Right cardiac atrium (tissue), 5 donors: ENCODE data around the gene CTH. TPM values are rescaled to one million over a fixed set of nuclear protein-coding genes. Genes with fewer than 3 reads are reported as not detected.
A peak's percentile ranks its signal among the peaks of the same experiment; 100 is the strongest.
"Not testable (repeated sequence)": the region's sequence is repeated elsewhere in the genome, so short reads cannot be mapped to it uniquely, and the experiment has no call there.

ENCODE experiments used
- ATAC-seq, 2 donors: fragments of 200-7000 bp; cut with Tn5 transposase; one replicate each; pipeline versions ENCODE4 v1.8.0 to v1.9.1; 2020; ENCODE audit warnings: moderate library complexity in 2 of 2, mild to moderate bottlenecking in 1 of 2
- DNase-seq, 3 donors: peaks; one replicate each; pipeline ENCODE4 v3.0.0-alpha.2; 2020
- H3K27ac ChIP-seq: one replicate; pipeline ENCODE4 v1.5.1; 2013; ENCODE audit warnings: mild to moderate bottlenecking, low read length, control low read depth, moderate library complexity
- H3K27me3 ChIP-seq: one replicate; pipeline ENCODE4 v1.6.1; 2013; ENCODE audit not compliant: control insufficient read depth, insufficient read depth
- H3K4me1 ChIP-seq: one replicate; pipeline ENCODE4 v1.6.1; 2013; ENCODE audit warnings: low read length; ENCODE audit not compliant: control insufficient read depth, insufficient read depth
- H3K4me3 ChIP-seq: one replicate; pipeline ENCODE4 v1.5.1; 2013; ENCODE audit warnings: low read length, control low read depth
- H3K9me3 ChIP-seq: one replicate; pipeline ENCODE4 v1.6.1; 2013; ENCODE audit warnings: low read length; ENCODE audit not compliant: control insufficient read depth
- WGBS: extraction: QIAGEN DNeasy Blood & Tissue Kit; methylation state at CpG from one replicate; pipeline ENCODE4 v1.1.7; 2013; 5-methylcytosine and 5-hydroxymethylcytosine counted together
- intact Hi-C, 4 donors: fragments of 100-400 bp; cut with DNase I; formaldehyde crosslinking; loops; one replicate each; pipeline versions ENCODE4 v1.11.0 to v1.14.0; 2022 to 2023
- polyA plus RNA-seq: library from polyadenylated mRNA; stranded (reverse); fragments of 200-250 nt; gene quantifications from one replicate; pipeline ENCODE4 v1.2.3, GENCODE V29; 2013
- total RNA-seq, 4 donors: library from RNA; stranded (reverse); fragmentation: NEBNext Ultra II Directional; extraction: Animal tissue kit (Norgen Biotek cat#: 25700); gene quantifications; one replicate each; pipeline ENCODE4 v1.2.1, GENCODE V29; 2021
- donor health status: healthy with polysubstance abuse.
- donor health status: DM: no; HTN: yes; CAD: no.
- donor health status: DM: no; HTN: no; CAD: no.
- donor health status: DM: no; HTN: yes; CAD: no; lungs with severe emphysema.
- donor health status: DM: yes; HTN: yes; CAD: no.

The CTH gene
- total and polyA plus RNA-seq, 5 donors: 0.94 to 3.9 (median 2.0) TPM

DNA sequence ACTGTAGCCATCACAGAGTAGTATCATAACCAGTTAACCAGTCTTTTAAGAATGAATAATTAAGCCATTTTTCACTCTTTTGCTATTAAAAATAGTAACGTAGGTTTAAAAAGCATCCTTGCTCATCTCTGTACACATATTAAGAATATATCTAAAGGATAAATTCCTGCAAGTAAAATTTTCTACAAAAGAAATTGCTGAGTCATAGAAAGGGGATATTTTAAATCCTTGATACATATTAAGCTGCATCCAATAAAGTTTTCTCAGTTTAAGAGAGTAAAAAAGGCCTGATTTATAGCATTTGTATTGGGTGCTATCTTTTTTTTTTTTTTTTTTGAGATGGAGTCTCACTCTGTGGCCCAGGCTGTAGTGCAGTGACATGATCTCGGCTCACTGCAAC, 1.9 kb upstream of the CTH start:
- H3K27ac ChIP-seq: no peak overlapping the region
- no peaks in the 10 kb centered on the region for H3K27me3 ChIP-seq
- H3K4me3 ChIP-seq: no peak overlapping the region
- intact Hi-C loops: loop anchor here in 1 of 4 donors (10.0 kb wide), 1 partner anchor 54 kb away; the partner anchor contains the start of gene ANKRD13C
- H3K9me3 ChIP-seq: no peaks in the 10 kb centered on the region
- ATAC-seq: no peak
- 95% methylated on average over 2 of the region's 2 CpGs for WGBS
- H3K4me1 ChIP-seq: no peaks in the 10 kb centered on the region
- DNase-seq: no peak

DNA sequence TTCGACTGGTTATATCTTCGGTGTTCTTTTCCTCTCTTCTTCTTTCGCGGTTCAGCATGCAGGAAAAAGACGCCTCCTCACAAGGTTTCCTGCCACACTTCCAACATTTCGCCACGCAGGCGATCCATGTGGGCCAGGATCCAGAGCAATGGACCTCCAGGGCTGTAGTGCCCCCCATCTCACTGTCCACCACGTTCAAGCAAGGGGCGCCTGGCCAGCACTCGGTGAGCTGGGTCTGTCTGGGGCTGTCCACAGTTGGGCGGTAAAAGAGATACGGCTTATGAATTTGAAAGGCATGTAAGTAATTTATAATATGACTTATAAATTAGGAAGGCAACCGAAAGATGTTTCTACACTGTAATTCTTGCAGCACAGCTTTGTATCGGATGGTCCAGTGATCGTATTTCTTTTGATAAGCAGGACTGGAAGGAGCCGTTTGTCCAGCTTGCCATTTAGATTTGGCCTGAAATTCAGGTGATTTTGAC, 334 bp downstream of the CTH start:
- DNase-seq: no peak
- Histone ChIP-seq H3K4me1 (no peaks in the 10 kb centered on the region), H3K27ac (peak overlapping the region; percentile 76), H3K9me3 (no peaks in the 10 kb centered on the region), H3K27me3 (no peaks in the 10 kb centered on the region), H3K4me3 (peak overlapping the region; percentile 74)
- 1% methylated on average over 17 of the region's 17 CpGs for WGBS
- ATAC-seq: peak; percentile 48 to 62
- intact Hi-C loops: no loop called here

DNA sequence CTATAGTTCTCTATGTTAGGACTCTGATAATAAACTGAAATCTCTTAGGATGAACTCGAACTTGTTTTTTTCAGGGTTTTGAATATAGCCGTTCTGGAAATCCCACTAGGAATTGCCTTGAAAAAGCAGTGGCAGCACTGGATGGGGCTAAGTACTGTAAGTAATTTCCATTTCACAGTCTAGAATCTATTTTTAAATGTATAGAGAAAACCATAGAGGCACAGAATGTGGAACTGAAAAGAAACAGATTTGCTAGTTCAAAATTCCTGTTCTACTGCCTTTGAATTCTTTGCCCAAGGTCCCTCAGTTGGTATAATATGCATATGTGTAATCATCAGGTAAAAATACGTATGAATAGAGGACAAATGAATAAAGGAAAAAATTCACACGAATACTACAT, 4.8 kb downstream of the CTH start:
- 67% methylated on average over 4 of the region's 4 CpGs for WGBS
- Histone ChIP-seq H3K27me3 (no peaks in the 10 kb centered on the region), H3K9me3 (no peaks in the 10 kb centered on the region), H3K27ac (no peak overlapping the region), H3K4me3 (no peak overlapping the region), H3K4me1 (no peaks in the 10 kb centered on the region)
- no peak for DNase-seq
- no peak for ATAC-seq
- intact Hi-C loops: no loop called here

DNA sequence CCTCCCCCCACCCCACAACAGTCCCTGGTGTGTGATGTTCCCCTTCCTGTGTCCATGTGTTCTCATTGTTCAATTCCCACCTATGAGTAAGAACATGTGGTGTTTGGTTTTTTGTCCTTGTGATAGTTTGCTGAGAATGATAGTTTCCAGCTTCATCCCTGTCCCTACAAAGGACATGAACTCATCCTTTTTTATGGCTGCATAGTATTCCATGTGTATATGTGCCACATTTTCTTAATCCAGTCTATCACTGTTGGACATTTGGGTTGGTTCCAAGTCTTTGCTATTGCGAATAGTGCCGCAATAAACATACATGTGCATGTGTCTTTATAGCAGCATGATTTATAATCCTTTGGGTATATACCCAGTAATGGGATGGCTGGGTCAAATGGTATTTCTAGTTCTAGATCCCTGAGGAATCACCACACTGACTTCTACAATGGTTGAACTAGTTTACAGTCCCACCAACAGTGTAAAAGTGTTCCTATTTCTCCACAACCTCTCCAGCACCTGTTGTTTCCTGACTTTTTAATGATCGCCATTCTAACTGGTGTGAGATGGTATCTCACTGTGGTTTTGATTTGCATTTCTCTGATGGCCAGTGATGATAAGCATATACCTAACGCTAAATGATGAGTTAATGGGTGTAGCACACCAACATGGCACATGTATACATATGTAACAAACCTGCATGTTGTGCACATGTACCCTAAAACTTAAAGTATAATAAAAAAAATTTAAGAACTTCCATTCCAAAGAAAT, 8.1 kb downstream of the CTH start:
- H3K4me1 ChIP-seq, intact Hi-C loops, H3K27me3 ChIP-seq, H3K27ac ChIP-seq, H3K4me3 ChIP-seq, ATAC-seq, DNase-seq, H3K9me3 ChIP-seq: not testable (repeated sequence)
- 87% methylated on average over 4 of the region's 4 CpGs for WGBS

DNA sequence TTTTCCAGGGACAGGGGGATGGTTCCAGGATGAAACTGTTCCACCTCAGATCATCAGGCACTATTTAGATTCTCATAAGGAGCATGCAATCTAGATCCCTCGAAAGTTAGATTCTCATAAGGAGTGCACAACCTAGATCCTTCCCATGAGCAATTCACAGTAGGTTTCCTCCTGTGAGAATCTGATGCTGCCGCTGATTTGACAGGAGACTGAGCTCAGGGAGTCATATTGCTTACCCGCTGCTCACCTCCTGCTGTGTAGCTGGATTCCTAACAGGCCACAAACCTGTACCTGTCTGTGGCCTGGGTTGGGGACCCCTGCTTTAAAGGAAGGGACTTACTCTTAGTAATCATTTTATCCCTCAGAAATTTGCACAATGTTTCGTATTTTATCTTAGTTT, 9.3 kb downstream of the CTH start:
- H3K4me1 ChIP-seq: no peaks in the 10 kb centered on the region
- WGBS: 88% methylated on average over 4 of the region's 4 CpGs
- no peaks in the 10 kb centered on the region for H3K27me3 ChIP-seq
- intact Hi-C loops: no loop called here
- H3K4me3 ChIP-seq: no peak overlapping the region
- ATAC-seq (no peak), DNase-seq (no peak)
- H3K9me3 ChIP-seq: no peaks in the 10 kb centered on the region
- H3K27ac ChIP-seq: no peak overlapping the region

DNA sequence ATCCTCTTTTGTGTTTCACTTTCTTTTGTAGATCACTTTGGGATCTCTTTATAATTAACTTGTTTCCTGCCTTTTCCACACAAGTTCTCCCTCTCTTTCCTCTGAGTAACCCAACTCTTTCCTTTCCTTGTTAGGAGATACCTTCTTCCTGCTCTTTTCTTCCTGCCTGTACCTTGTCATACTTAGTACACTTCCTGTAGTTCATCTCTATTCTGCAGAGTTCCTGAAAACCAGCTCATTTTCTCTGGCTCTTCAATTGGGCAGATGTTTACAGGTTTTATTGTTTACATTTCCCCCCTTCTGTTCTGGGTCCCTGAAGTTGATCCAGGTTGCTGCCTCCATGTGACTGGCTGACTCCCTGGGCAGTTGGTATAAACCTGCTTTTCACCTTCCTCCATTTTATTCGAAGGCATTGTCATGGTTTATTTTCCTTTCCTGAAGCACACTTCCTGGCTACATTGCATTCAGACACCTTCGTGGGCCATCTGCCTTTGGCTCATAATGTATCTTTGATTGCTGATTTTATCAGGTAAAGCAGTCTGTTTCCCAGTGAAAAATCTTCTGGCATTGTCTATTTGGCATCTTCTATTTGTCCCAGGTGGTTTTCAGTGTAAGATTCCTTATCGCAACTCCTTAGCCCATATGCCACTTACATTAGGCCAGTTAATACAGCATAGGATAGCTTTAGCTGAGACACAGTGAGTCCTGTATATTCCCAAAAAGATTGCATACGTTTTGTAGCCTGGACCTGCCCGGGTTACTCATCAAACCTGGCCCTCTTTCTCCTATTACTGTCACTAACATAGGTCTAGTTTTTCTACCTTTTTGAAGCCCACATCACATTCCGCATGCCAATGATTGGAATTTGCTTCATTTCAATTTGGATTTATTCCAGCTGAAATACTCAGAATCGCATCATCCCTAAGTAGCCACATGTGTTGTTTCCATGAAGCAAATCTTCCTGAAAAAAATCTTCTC, 15.4 kb downstream of the CTH start:
- Histone ChIP-seq H3K4me1 (no peaks in the 10 kb centered on the region), H3K9me3 (no peaks in the 10 kb centered on the region), H3K27me3 (no peaks in the 10 kb centered on the region), H3K27ac (no peak overlapping the region), H3K4me3 (no peak overlapping the region)
- ATAC-seq (no peak), DNase-seq (no peak)
- intact Hi-C loops: no loop called here
- WGBS: 74% methylated on average over 7 of the region's 7 CpGs

DNA sequence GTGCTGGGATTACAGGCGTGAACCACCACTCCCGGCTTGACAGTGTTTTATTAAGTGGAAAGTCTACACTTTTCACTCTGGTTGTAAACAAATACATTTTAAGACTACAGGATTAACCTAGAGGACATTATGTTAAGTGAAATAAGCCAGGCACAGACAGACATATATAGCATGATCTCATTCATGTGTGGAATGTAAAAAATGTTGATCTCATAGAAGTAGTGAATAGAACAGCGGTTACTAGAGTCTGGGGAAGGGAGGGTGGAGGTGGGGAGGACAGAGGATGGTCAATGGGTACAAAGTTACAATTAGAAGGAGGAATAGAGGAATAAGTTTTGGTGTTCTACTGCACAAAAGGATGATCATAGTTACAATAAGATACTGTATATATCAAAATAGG, 16.9 kb downstream of the CTH start:
- 76% methylated on average over 3 of the region's 3 CpGs for WGBS

DNA sequence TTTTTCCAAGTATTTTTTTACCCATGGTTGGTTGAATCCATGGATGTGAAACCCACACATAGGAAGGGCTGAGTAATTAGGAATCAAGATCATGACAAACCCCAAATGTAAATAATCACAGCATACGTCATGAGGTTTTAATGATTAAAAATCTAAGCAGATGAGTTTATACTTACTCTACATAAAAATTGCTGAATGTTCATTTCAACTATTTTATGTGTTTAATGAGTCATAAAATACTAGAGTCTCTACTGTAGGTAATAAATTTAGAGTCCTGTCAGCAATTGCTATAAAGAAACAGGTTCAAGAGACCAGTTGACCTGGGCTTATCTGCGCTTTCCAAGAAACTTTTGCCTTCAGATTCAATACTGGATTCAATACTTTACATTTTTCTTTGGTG, 18.2 kb downstream of the CTH start:
- Histone ChIP-seq H3K4me1 (no peaks in the 10 kb centered on the region), H3K27ac (no peak overlapping the region), H3K4me3 (no peak overlapping the region), H3K27me3 (no peaks in the 10 kb centered on the region), H3K9me3 (no peaks in the 10 kb centered on the region)
- DNase-seq (no peak), ATAC-seq (no peak)
- WGBS: 91% methylated on average over 2 of the region's 2 CpGs
- intact Hi-C loops: no loop called here

More for the DNA sequence above, 16.9 kb downstream of the CTH start:
- intact Hi-C loops: no loop called here
- no peak overlapping the region for H3K27ac ChIP-seq
- no peaks in the 10 kb centered on the region for H3K9me3 ChIP-seq
- no peak overlapping the region for H3K4me3 ChIP-seq
- DNase-seq (no peak), ATAC-seq (no peak)
- H3K27me3 ChIP-seq: no peaks in the 10 kb centered on the region
- no peaks in the 10 kb centered on the region for H3K4me1 ChIP-seq

DNA sequence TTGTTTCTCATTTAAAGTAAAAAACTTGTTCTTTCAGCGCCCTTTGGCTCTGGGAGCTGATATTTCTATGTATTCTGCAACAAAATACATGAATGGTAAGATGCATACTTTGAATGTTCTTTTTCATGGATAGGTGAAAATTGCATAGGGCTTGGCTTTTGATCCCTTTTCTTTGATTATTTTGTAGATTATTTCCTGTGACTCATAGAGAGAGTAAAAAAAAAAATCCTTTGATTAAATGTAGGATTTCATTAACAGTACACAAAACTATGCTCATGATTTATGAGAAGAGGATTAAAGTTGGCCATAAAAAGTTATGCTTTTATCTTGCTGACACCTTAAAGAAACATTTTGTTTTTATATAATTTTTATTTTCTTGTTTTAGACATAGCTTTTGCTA, 18.7 kb downstream of the CTH start:
- Histone ChIP-seq H3K27ac (no peak overlapping the region), H3K4me1 (no peaks in the 10 kb centered on the region), H3K9me3 (no peaks in the 10 kb centered on the region), H3K4me3 (no peak overlapping the region), H3K27me3 (no peaks in the 10 kb centered on the region)
- no peak for DNase-seq
- 96% methylated on average over 1 of the region's 1 CpG for WGBS
- intact Hi-C loops: loop anchor here in 1 of 4 donors (10.0 kb wide), 1 partner anchor 85 kb away; no protein-coding TSS in a partner anchor
- no peak for ATAC-seq

DNA sequence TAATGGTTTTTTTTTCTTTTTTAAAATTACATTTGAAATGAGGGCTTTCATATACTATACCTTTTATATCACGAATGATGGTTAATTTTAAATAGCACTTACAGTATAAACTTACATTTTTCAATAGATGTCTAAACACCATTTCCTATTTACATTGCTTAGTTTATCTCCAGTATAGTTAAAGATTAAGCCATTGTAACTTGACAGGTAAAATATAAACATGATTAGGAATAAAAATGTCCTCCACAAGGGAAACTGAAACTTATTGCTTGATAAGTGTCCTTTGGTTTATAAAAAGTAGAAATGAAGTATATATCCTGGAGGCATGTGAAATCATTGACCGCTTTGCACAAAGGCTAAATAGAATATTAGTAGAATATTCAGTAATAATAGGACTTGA, 20.2 kb downstream of the CTH start:
- WGBS: 97% methylated on average over 2 of the region's 2 CpGs
- ATAC-seq (no peak), DNase-seq (no peak)
- Histone ChIP-seq H3K4me3 (no peak overlapping the region), H3K27me3 (no peaks in the 10 kb centered on the region), H3K27ac (no peak overlapping the region), H3K9me3 (no peaks in the 10 kb centered on the region), H3K4me1 (no peaks in the 10 kb centered on the region)
- intact Hi-C loops: loop anchor here in 1 of 4 donors (10.0 kb wide), 1 partner anchor 83 kb away; no protein-coding TSS in a partner anchor

DNA sequence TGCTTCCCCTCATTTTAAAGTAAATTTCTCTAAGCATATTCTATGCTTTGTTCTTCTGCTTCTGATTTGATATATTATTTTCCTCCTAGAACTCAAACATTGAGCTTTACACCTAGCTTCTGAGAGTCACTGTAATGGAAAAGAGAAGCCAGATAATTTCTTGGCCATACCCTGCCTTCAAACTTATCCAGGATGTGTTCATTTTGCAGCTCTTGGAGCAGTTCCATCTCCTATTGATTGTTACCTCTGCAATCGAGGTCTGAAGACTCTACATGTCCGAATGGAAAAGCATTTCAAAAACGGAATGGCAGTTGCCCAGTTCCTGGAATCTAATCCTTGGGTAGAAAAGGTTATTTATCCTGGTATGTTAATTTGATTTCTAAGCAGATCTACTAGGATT, 20.8 kb downstream of the CTH start:
- Histone ChIP-seq H3K27me3 (no peaks in the 10 kb centered on the region), H3K27ac (no peak overlapping the region), H3K4me1 (no peaks in the 10 kb centered on the region), H3K9me3 (no peaks in the 10 kb centered on the region), H3K4me3 (no peak overlapping the region)
- no peak for ATAC-seq
- DNase-seq: no peak
- WGBS: 80% methylated on average over 3 of the region's 3 CpGs
- intact Hi-C loops: loop anchor here in 1 of 4 donors (10.0 kb wide), 1 partner anchor 83 kb away; no protein-coding TSS in a partner anchor
